ENCODE data around the gene CD2AP. TPM values are rescaled to one million over a fixed set of nuclear protein-coding genes. Genes with fewer than 3 reads are reported as not detected.

The CD2AP gene
- total and polyA plus RNA-seq, 10 donors: 7.2 to 41.9 (median 31.9) TPM

- TF ChIP-seq CTCF (IDR thresholded peaks at IDR 0.05 in 8 of 11, conservative IDR thresholded peaks at IDR 0.05 in 3 of 11): no peak
- TF ChIP-seq POLR2AphosphoS5 (IDR thresholded peaks at IDR 0.05): no peak
- no peak for TF ChIP-seq POLR2A (IDR thresholded peaks at IDR 0.05)
- intact Hi-C loops (cut with DNase I; ENCODE audit: low total_unique reads): no loop called here
- 69 to 80% (median 77%) methylated on average over 4 to 7 of the region's 7 CpGs for WGBS, 5 donors
- DNase-seq: no peak
- Histone ChIP-seq H3K4me1 (peaks cover 0 to 6% (median 4%) of the 10 kb centered on the region in 6 donors), H3K9me3 (no peaks in the 10 kb centered on the region), H3K27me3 (replicated peaks in 1 of 7) (no peaks in the 10 kb centered on the region), H3K36me3 (no peaks in the 10 kb centered on the region), H3K4me3 (no peak overlapping the region), H3K27ac (no peak overlapping the region)
Measured at GRCh38 chr6:47655719-47656595, 178.4 kb downstream of the CD2AP start.

- intact Hi-C loops (cut with DNase I; ENCODE audit: low total_unique reads): no loop called here
- H3K27ac ChIP-seq: no peak overlapping the region
- H3K4me3 ChIP-seq: no peak overlapping the region
- no peak for DNase-seq
- no peaks in the 10 kb centered on the region for H3K9me3 ChIP-seq
- TF ChIP-seq POLR2AphosphoS5 (IDR thresholded peaks at IDR 0.05) (no peak), POLR2A (IDR thresholded peaks at IDR 0.05) (no peak), CTCF (IDR thresholded peaks at IDR 0.05 in 8 of 11, conservative IDR thresholded peaks at IDR 0.05 in 3 of 11) (no peak)
- no peaks in the 10 kb centered on the region for H3K36me3 ChIP-seq
- WGBS, 5 donors: 78 to 91% (median 86%) methylated on average over 5 of the region's 5 CpGs
- H3K27me3 ChIP-seq (replicated peaks in 1 of 7): peaks cover 0 to 5% (median 0%) of the 10 kb centered on the region in 7 donors
- H3K4me1 ChIP-seq: no peaks in the 10 kb centered on the region
Measured at GRCh38 chr6:47661960-47662359, 184.4 kb downstream of the CD2AP start.

- WGBS, 5 donors: 90 to 96% (median 91%) methylated on average over 13 of the region's 13 CpGs
- H3K36me3 ChIP-seq: no peaks in the 10 kb centered on the region
- no peak for DNase-seq
- no peak overlapping the region for H3K4me3 ChIP-seq
- H3K4me1 ChIP-seq: no peaks in the 10 kb centered on the region
- intact Hi-C loops (cut with DNase I; ENCODE audit: low total_unique reads): no loop called here
- H3K9me3 ChIP-seq: no peaks in the 10 kb centered on the region
- peaks cover 0 to 5% (median 0%) of the 10 kb centered on the region in 7 donors for H3K27me3 ChIP-seq (replicated peaks in 1 of 7)
- TF ChIP-seq POLR2A (IDR thresholded peaks at IDR 0.05) (no peak), CTCF (IDR thresholded peaks at IDR 0.05 in 8 of 11, conservative IDR thresholded peaks at IDR 0.05 in 3 of 11) (no peak), POLR2AphosphoS5 (IDR thresholded peaks at IDR 0.05) (no peak)
- no peak overlapping the region for H3K27ac ChIP-seq
Measured at GRCh38 chr6:47663462-47664216, 186.1 kb downstream of the CD2AP start.

- H3K27ac ChIP-seq: no peak overlapping the region
- no peak for DNase-seq
- no peak overlapping the region for H3K4me3 ChIP-seq
- intact Hi-C loops (cut with DNase I; ENCODE audit: low total_unique reads): no loop called here
- no peak for TF ChIP-seq POLR2AphosphoS5 (IDR thresholded peaks at IDR 0.05)
- no peak for TF ChIP-seq CTCF (IDR thresholded peaks at IDR 0.05 in 8 of 11, conservative IDR thresholded peaks at IDR 0.05 in 3 of 11)
- no peak for TF ChIP-seq POLR2A (IDR thresholded peaks at IDR 0.05)
- no peaks in the 10 kb centered on the region for H3K36me3 ChIP-seq
- WGBS, 5 donors: 80 to 88% (median 83%) methylated on average over 3 of the region's 3 CpGs
- H3K9me3 ChIP-seq: no peaks in the 10 kb centered on the region
- H3K4me1 ChIP-seq: no peaks in the 10 kb centered on the region
- H3K27me3 ChIP-seq (replicated peaks in 1 of 7): peaks cover 0 to 6% (median 0%) of the 10 kb centered on the region in 7 donors
Measured at GRCh38 chr6:47665112-47665511, 187.5 kb downstream of the CD2AP start.

All from spleen (tissue), 11 donors.